Stimulated activated CD4-positive, alpha-beta T cell treated with anti-CD3 and anti-CD28 coated beads, TNF-alpha, amount 100 ng/mL, for 4 hours (primary cell): ENCODE data around the gene ZBTB39.
"Not testable (repeated sequence)": the region's sequence is repeated elsewhere in the genome, so short reads cannot be mapped to it uniquely, and the experiment has no call there.

Source experiments
- DNase-seq, 3 experiments: peaks; one replicate each; pipeline ENCODE4 v3.0.0-alpha.2; 2020; ENCODE audit warnings: low read depth in 3 of 3

The ZBTB39 gene

GRCh38 chr12:57005980-57006808 is at the start of gene ZBTB39:
ZBTB39 (minus strand) TSS chr12:57006546; CDS start chr12:57004917, 1,629 bp downstream.
- DNase-seq: peak in 2 of 3 experiments; percentile 30 to 52

- no peak for DNase-seq
Observed at GRCh38 chr12:57055824-57056223, 49.5 kb upstream of the ZBTB39 start.

GRCh38 chr12:57053901-57054300 is 47.6 kb upstream of the ZBTB39 start:
- not testable (repeated sequence) for DNase-seq

- DNase-seq: not testable (repeated sequence)
Observed at GRCh38 chr12:57053146-57053545, 46.8 kb upstream of the ZBTB39 start.

- no peak for DNase-seq
Observed at GRCh38 chr12:57051011-57051410, 44.7 kb upstream of the ZBTB39 start.

DNA sequence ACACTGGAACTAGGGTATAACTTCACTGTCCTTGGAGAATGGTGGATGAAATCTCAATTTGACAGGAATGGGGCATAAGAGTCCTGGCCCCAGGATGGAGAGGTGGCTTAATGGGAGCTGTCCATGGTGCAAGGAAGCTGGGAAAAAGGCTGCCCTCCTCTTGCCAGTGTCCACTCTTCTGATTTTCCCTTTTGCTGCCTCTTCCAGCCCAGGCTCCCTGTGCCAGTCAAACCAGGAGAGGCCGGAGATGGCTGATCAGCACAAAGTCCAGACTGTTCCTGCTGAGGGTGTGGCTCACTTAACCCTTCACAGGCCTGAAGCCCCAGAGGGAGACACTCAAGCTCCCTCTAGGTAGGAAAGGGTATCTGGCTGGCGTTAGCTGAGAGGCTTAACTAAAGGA is 43.5 kb upstream of the ZBTB39 start, which contains the start of gene MYO1A:
Gene MYO1A, minus strand, starts transcription at position 240 of the 400 bp plus-strand sequence. CDS start 1,806 bp downstream, outside the sequence.
- DNase-seq: no peak

- DNase-seq: no peak
Observed at GRCh38 chr12:57049119-57049446, 42.7 kb upstream of the ZBTB39 start.

DNA sequence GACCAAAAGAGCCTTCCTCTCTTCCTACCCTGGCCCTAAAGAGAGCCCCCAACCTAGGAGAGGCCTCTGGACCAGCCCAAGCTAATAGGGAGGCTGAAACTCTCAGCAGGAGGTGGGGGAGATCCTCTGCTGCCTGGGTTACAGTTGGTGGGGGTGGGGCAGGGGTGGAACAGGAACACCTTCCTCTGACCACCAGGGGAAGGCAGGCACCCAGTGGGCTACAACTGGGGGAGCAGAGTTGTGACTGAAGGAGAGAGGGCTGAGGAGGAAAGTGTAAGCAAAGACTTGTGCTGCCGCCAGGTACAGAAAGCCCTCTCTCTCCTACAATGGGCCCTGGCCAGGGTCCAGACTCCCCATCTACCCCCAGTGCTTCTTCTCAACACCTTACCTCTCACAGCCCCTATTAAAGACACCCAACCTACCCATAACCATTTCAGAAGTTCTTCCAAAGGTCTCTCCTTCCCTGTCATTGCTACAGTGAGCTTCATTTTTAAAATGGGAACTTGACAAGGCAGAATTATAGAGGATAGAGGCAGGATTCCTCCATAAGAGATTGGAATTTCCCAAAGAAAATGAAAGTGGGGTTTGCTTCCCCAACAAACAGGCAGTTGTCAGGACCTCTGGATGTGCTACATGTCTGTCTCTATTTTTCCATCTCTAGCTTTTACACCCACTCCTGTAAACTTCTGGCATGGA is 42.2 kb upstream of the ZBTB39 start:
- no peak for DNase-seq

- DNase-seq: no peak
Observed at GRCh38 chr12:57047981-57048380, 41.6 kb upstream of the ZBTB39 start.

DNA sequence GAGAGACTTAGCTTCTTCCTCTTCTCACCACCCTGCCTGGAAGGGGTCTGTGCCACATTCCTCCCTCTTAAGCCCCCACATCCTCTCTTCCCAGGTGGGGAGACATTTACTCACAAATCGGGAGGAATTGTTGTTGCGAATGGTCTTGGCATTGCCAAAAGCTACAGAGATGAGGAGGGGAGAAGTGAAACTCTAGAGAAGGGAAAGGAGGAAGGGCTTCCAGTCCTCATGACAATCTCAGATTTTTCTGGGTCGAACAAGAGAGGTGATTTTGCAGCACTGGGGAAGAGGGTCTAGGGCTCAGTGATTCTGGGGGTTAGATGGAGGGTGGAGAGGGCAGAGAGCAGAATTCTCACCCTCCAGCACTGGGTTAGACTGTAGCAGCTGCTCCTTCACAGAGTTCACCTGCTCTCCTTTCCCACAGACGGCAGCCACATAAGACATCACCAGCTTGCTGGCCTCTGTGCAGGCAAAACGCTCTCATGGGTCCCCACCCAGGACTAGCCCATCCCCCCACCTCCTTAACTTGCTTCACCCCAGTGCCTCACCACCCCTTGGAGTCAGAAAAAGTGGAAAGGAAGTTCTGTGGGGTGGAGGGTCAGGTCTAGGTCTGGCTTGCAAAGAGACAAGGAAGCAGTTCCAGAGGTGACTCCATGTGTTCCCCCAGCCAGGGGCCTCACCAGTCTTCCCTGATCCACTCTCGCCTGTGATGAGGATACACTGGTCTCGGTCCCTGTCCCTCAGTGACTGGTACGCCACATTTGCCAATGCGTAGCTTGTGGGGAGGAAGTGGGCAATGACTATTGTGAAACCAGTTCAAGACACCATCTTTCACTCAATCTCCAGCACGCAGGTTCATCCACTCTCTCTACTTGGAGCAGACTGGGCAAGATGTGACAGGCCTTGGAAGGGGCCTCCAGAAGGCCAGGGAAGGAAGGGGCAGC is 40.9 kb upstream of the ZBTB39 start:
- DNase-seq: no peak

GRCh38 chr12:57046086-57046791 is 39.9 kb upstream of the ZBTB39 start:
- DNase-seq: no peak

DNA sequence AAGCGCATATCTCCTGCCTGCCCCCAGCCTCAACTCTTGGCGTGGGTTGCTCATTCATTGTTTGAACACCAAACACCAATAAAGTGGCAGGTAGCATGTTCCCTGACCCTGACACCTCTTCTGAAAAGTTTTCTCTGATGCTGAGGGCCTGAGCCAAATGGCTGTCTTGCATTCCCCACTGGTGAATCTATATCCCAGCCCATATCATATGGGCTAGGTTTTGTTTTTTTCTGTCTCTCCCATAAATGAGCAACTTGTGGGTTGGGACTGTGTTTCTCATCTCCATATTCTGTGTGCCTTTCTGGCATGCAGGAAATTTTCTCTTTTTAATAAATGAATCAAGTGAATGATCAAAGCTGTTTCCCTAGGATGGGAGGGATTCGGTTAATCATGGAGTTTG is 38.5 kb upstream of the ZBTB39 start:
- no peak for DNase-seq

GRCh38 chr12:57044468-57044867 is 38.1 kb upstream of the ZBTB39 start:
- no peak for DNase-seq

GRCh38 chr12:57042695-57043094 is 36.3 kb upstream of the ZBTB39 start:
- no peak for DNase-seq

- DNase-seq: no peak
Observed at GRCh38 chr12:57040750-57041149, 34.4 kb upstream of the ZBTB39 start.

GRCh38 chr12:57040211-57040610 is 33.9 kb upstream of the ZBTB39 start:
- no peak for DNase-seq

DNA sequence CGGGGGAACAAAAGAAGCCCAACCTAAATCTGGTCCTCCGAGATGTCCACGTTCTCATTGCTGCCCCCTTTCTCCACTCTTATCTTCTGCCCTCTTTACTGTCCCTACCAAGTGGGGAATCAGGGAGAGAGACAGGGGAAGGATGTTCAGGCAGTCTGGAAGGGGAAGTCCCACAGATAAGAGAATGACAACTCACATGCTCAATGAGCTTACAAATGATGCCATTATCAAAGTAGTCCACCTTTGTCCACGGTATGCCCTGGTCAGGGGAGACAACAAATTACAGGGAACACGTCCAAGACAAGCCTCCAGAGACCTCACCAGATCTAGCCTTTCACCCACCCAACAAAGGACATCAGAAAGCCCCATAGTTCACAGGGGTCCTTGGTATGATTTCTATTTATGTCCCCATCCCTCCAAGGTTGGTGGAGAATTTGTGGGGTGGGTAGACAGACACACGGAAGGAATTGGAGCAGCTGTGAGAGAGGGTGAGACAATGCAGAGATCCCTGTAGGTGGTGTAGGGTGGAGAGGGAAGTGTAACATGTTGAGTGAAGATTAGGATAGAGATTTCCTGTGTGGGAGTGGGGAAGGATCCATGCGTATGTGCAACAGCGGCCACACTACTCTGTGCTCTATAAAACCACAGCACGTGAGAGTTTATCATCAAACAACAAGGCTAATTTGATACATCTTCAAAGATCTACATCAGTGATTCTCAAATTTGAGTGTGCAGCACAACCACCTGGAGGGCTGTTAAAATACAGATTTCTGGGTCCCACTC is 32.9 kb upstream of the ZBTB39 start:
- DNase-seq: no peak

DNA sequence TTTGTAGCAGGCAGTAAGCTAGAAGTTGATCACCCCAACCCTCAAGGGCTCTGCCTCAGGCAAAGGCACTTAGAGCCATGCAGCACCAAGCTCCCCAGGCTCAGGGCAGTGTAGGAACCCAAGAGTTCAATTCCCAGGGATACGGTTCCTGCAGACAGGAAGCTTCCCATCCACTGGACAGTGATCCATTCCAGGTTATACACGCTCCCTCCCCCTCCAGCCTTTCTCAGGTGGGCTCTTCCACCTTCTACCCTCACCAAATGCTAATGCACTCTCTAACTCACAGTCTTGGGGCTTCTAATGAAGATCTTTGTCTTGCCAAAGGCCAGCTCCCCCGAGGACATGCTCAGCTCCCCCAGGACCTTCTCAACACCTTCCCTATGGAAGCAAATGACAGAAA is 30.9 kb upstream of the ZBTB39 start:
- DNase-seq: no peak

GRCh38 chr12:57033431-57033830 is 27.1 kb upstream of the ZBTB39 start:
- no peak for DNase-seq

DNA sequence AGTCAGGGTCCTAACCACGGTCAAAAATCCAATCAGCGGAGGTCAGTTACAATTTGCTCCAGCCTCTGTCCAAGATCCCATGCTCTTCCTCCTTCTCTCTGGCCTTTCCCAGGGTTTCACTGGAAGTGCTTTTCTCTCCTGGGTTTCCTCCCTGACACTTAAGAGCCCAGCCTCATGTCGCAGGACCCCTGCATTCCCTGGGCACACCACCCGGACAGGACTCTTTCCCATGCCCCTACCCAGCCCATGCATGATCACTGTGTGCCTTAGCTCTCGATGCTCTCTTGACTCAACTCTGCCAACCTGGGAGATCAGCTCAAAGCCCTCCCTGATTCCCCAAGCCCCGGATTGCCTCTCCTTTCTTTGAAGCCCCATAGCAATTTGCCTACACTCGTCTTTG is 25.4 kb upstream of the ZBTB39 start:
- DNase-seq: no peak
